HG03354 (cell line): ENCODE measurements around the gene PHKB.

Experiments used
- ATAC-seq: cut with Tn5 transposase; IDR thresholded peaks from one replicate; pipeline ENCODE4 v1.9.1; 2021; ENCODE audit warnings: mild to moderate bottlenecking; ENCODE audit not compliant: unreplicated experiment, poor library complexity, severe bottlenecking

Gene PHKB

GRCh38 chr16:47750371-47750770 lies 289.2 kb downstream of the PHKB start:
- ATAC-seq: no peak
